ENCODE data around the gene SETD3.
A peak's percentile ranks its signal among the peaks of the same experiment; 100 is the strongest.

SETD3 gene

DNA sequence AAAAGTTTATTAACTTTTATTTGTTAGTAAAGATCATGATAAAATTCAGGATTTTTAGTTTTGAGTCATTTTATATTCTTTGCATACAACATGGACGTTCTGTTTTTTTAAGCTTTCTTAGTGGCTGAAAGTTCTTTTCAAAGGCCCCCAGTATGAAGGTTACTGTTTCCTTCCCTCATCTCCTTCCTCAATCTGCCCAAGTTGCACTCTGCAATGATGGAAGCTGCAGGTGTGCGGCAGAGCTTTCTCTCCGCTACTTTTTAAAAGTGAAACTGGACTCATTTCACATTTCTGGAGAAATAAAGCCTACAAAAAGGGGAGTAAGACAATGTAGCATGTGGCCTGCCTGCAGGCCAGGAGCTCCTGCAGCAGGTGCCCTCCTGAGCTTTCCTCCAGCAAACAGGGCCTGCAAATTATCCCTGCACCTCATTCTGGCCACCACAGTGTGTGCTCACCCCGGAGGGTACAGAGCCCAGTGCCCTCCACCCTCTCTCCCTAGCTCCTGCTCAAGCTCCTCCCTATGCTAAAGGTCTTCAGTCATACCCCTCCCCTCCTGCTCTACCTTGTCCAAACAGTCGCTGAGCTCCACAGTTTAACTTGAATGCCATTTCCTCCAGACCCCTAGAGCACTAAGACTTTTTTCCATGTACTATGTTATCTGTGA is 78.9 kb downstream of the SETD3 start:
- TF ChIP-seq, protein P1, sequence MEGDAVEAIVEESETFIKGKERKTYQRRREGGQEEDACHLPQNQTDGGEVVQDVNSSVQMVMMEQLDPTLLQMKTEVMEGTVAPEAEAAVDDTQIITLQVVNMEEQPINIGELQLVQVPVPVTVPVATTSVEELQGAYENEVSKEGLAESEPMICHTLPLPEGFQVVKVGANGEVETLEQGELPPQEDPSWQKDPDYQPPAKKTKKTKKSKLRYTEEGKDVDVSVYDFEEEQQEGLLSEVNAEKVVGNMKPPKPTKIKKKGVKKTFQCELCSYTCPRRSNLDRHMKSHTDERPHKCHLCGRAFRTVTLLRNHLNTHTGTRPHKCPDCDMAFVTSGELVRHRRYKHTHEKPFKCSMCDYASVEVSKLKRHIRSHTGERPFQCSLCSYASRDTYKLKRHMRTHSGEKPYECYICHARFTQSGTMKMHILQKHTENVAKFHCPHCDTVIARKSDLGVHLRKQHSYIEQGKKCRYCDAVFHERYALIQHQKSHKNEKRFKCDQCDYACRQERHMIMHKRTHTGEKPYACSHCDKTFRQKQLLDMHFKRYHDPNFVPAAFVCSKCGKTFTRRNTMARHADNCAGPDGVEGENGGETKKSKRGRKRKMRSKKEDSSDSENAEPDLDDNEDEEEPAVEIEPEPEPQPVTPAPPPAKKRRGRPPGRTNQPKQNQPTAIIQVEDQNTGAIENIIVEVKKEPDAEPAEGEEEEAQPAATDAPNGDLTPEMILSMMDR (IDR thresholded peaks at IDR 0.05; ENCODE audit: low read depth, low read length): no peak
- no peak for DNase-seq (ENCODE audit: extremely low read depth, low read depth)

DNA sequence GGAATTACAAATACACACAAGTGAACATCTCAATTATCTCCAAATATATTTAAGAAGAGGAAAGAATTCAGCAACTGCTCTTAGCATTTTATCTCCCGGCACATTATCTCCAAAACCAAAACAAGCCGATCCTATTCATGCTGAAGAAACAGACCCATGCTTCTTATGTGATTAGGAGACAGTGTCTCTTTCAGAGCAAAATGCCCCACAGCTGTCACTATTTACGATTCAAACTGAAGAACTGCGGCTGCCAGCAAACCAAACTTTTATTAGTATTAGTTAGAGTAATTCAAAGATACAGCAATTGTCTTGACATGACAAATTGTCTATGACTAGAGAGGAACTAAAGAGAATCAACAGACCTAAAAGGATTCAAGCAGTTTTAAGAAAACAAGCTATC is 79.4 kb downstream of the SETD3 start:
- TF ChIP-seq, protein P1 (IDR thresholded peaks at IDR 0.05; ENCODE audit: low read depth, low read length): no peak
- DNase-seq (ENCODE audit: extremely low read depth, low read depth): no peak

DNA sequence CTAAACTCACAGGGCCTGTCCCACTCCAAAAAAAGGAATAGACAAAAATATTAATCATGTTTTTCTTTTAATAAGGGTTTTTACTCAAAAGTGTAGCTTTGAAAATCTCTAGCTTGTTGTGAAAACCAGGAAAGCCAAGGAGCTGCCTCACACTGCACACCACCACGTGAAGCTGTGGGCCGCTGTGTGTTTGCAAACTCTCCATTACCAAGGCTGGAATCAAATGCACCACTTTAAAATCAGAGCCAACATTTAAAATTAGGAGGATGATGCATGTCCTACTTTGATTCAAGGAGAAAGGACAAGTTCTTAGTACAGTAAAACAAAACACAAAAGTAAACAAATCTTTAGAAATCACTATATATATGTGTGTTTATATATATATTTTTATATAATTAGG is 83.0 kb downstream of the SETD3 start:
- DNase-seq (ENCODE audit: extremely low read depth, low read depth): no peak
- TF ChIP-seq, protein P1 (IDR thresholded peaks at IDR 0.05; ENCODE audit: low read depth, low read length): no peak

DNA sequence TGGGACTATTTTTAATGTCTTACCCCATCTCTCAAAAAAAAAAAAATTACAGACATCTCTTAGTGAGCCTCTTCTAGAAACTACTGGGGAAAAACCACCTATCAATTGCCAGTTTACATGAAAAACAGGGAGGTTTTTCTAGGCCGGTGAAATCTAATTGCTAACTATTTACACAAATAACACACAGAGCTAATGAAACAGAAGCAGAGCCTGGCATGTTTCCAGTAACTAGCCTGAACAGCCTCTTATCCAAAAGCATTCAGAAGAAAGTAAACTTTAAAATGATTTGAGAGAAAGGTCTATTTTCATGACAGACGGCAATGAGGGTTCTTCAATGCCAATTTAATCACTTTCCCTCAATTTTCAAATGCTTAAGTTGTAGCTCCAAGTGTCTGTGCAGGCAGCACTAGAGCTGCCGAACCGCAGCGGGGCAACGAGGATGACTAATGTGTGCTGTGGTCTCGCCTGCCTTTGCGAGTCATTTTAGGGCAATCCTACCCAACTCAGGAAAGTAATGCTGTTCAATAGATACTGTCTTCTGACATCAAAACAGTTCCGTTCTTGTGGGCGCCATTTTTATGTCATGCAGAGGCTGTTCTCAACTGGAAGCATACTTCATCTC is 84.6 kb downstream of the SETD3 start:
- TF ChIP-seq, protein P1 (IDR thresholded peaks at IDR 0.05; ENCODE audit: low read depth, low read length): no peak
- no peak for DNase-seq (ENCODE audit: extremely low read depth, low read depth)

DNA sequence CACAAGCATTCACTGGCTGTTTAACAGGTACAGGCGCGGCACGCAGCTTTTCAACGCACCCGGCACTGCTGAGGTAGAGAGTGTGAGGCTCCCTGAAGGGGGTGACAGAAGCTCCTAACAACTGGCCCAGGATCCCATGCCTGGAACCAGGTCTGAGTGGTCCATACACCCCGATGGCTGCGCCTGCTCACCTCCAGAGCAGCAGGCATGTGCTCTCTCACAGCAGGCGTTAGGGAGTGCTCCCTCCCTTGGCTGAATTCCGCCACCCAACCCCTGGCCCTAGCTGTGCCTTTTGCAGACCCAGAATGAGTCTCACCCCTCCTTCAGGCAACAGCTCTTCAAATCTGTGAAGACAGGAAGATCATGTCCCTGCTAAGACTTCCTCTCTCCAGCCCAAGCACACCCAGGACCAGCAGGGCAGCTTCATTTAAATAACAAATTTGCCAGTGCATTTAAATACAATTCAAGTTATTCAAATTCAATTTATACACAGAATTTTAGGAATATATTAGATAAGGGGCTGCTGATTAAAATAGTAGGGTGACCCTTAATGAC is 86.0 kb downstream of the SETD3 start:
- TF ChIP-seq, protein P1 (IDR thresholded peaks at IDR 0.05; ENCODE audit: low read depth, low read length): no peak
- DNase-seq (ENCODE audit: extremely low read depth, low read depth): no peak

DNA sequence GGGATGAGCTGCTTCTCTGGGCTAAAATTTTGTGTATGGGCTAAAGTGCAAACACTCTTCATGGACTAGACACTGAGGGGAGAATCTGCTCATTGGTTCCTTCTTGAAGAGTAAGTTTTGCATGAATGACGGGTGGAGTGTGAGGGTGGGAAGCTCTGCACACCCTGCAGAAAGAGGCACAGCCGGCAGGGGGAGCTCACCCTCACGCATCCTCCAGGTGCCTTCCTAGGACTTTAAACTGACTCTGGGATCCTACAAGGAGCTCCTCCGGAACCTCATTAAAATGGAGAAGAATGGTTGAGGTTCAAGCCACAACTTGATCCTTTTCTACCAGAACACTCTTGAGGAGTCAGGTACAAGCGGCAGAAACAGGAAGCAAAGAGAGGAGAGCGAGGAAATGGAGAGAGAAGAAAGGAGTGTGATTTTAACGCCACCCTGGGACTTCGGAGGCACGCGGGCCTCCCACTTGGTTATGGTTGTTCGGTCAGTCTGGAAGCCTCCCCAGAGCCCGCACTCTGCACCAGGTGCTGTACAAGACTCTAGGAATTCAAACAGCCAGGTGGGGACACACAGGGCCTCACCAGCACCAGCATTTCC is 87.5 kb downstream of the SETD3 start:
- no peak for DNase-seq (ENCODE audit: extremely low read depth, low read depth)
- TF ChIP-seq, protein P1 (IDR thresholded peaks at IDR 0.05; ENCODE audit: low read depth, low read length): peak; percentile 80

DNA sequence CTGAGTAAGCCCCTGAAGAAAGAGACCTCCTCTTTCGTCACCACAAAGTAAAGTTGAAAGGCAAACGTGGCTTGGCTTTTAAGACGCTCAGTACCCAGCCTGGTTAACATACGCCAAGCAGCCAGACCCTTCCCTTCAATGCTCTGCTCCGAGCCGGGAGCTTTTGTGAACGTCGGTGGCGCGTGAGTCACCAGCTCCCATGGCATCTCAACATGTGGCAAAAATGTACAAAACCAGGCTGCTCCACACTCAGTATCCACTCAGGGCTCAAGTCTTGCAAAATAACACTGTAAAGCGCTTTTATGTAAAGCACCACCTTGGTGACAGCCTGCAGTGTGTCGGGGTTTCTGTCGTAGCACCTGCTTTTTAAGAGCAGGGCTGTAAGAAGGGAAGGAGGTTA is 89.0 kb downstream of the SETD3 start:
- TF ChIP-seq, protein P1 (IDR thresholded peaks at IDR 0.05; ENCODE audit: low read depth, low read length): no peak
- DNase-seq (ENCODE audit: extremely low read depth, low read depth): no peak

Data from AG09319 (cell line).